Stimulated activated naive CD8-positive, alpha-beta T cell treated with anti-CD3 and anti-CD28 coated beads, Interleukin-15, amount 100 ng/mL, for 72 hours (primary cell): ENCODE results near the gene RASGRP3.

ENCODE experiments used
- ATAC-seq: fragments of 150-1000 bp; cut with Tn5 transposase; 2 replicates; pipeline ENCODE4 v1.10.0; 2021; ENCODE audit warnings: mild to moderate bottlenecking, moderate library complexity
- DNase-seq, 2 donors: peaks; one replicate each; pipeline ENCODE4 v3.0.0; 2021 to 2022
- H3K27ac Mint-ChIP-seq, 2 donors: one replicate each; pipeline ENCODE4 v1.8.0; 2022; ENCODE audit warnings: mild to moderate bottlenecking in 2 of 2, mixed read lengths in 2 of 2, moderate library complexity in 2 of 2
- H3K27me3 Mint-ChIP-seq: one replicate; pipeline ENCODE4 v1.8.0; 2022; ENCODE audit warnings: mixed read lengths
- H3K4me1 Mint-ChIP-seq: one replicate; pipeline ENCODE4 v1.8.0; 2022; ENCODE audit warnings: mild to moderate bottlenecking, mixed read lengths
- H3K4me3 Mint-ChIP-seq, 2 donors: one replicate each; pipeline ENCODE4 v1.8.0; 2022; ENCODE audit warnings: mild to moderate bottlenecking in 2 of 2, mixed read lengths in 2 of 2, moderate library complexity in 1 of 2
- H3K9me3 Mint-ChIP-seq, 2 donors: one replicate each; pipeline ENCODE4 v1.8.0; 2022; ENCODE audit warnings: mixed read lengths in 2 of 2

Gene RASGRP3

DNA sequence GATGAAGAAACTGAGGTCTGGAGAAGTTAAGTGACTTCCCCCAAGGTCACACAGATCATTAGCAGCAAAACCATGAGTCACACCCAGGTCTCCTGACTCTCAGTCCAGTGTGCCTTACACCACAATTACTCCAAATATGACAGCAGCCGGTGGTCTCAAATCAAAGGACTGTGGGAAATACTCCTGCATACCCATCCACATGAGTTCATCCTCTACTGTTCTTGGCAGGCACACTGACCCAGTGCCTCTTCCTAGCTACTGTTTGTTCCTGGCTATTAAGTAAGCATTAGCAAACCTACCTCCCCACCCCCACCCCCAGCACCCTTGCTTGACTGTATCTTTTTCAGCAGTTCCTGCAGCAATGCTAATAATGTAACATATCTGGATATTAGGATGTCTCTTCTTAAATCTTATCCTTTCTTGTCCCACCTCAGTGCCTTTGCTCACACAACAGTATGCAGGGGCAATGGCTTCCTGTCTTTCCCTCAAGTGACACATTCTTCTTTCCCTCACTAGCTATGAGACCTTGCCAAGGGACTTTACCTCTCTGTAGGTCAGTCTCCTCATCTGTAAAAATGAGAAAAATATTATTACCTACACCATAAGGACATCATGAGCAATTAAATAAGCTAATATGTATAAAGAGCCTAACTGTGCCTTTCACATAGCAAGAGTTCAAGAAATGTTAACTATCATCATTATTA lies 76.5 kb downstream of the RASGRP3 start:
- H3K27me3 Mint-ChIP-seq = no peaks in the 10 kb centered on the region
- H3K4me3 Mint-ChIP-seq = no peak overlapping the region
- H3K9me3 Mint-ChIP-seq = no peaks in the 10 kb centered on the region
- no peak overlapping the region for H3K27ac Mint-ChIP-seq
- DNase-seq = no peak
- ATAC-seq = no peak
- H3K4me1 Mint-ChIP-seq = peaks cover 8% of the 10 kb centered on the region

- Mint-ChIP-seq H3K9me3 (no peaks in the 10 kb centered on the region), H3K4me1 (peaks cover 8% of the 10 kb centered on the region), H3K4me3 (no peak overlapping the region), H3K27ac (no peak overlapping the region), H3K27me3 (no peaks in the 10 kb centered on the region)
- ATAC-seq = no peak
- DNase-seq = no peak
These were observed 79.2 kb downstream of the RASGRP3 start for GRCh38 chr2:33555681-33556080.

DNA sequence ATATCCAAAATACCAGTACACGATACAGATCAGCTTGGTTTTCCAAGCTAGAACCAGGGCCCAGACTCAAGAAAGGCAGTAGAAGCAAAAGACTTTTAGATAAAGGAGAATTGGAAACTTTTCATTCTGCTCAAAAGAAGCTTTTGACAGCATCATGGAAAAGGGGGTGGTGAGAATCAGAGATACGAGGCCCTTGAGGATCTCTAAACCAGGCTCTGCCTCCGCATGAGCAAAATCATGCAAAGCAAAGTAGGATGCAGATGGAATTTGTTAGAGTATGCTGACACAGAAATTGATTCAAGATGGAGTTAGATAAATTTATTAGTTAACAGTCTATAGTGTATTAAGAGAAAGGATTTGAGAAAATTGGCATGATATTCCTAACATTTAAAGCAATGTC lies 82.9 kb downstream of the RASGRP3 start:
- Mint-ChIP-seq H3K4me3 (no peak overlapping the region), H3K9me3 (no peaks in the 10 kb centered on the region), H3K27ac (no peak overlapping the region), H3K4me1 (peaks cover 8% of the 10 kb centered on the region), H3K27me3 (no peaks in the 10 kb centered on the region)
- DNase-seq (no peak), ATAC-seq (no peak)

GRCh38 chr2:33560017-33560416 lies 83.6 kb downstream of the RASGRP3 start:
- Mint-ChIP-seq H3K4me1 (peaks cover 2% of the 10 kb centered on the region), H3K9me3 (no peaks in the 10 kb centered on the region), H3K4me3 (no peak overlapping the region), H3K27me3 (no peaks in the 10 kb centered on the region), H3K27ac (no peak overlapping the region)
- ATAC-seq (no peak), DNase-seq (no peak)

- no peaks in the 10 kb centered on the region for H3K4me1 Mint-ChIP-seq
- ATAC-seq = no peak
These were observed 85.4 kb downstream of the RASGRP3 start for GRCh38 chr2:33561872-33562271.

DNA sequence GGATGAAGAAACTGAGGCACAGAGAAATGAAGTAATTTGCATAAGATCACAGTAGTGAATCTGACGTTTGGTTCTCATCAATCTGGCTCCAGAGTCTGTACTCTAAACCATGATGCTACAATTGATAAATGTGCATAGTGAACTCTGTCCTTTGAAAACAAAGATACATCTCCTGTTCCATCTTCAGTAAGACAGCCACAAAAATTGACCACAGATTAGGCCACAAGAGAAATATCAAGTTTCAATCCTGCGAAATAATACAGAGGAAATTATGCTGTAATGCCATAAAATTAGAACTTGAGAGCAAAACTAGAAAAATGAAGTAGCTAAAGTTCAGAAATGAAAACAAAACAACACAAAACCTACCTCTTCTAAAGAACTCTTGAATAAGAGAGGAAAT lies 94.2 kb downstream of the RASGRP3 start:
- Mint-ChIP-seq H3K27me3 (no peaks in the 10 kb centered on the region), H3K4me3 (no peak overlapping the region), H3K4me1 (peaks cover 7% of the 10 kb centered on the region), H3K27ac (no peak overlapping the region), H3K9me3 (no peaks in the 10 kb centered on the region)
- DNase-seq (no peak), ATAC-seq (no peak)

More at GRCh38 chr2:33561872-33562271, 85.4 kb downstream of the RASGRP3 start:
- H3K27me3 Mint-ChIP-seq = no peaks in the 10 kb centered on the region
- H3K9me3 Mint-ChIP-seq = no peaks in the 10 kb centered on the region
- no peak overlapping the region for H3K4me3 Mint-ChIP-seq
- no peak overlapping the region for H3K27ac Mint-ChIP-seq
- no peak for DNase-seq

DNA sequence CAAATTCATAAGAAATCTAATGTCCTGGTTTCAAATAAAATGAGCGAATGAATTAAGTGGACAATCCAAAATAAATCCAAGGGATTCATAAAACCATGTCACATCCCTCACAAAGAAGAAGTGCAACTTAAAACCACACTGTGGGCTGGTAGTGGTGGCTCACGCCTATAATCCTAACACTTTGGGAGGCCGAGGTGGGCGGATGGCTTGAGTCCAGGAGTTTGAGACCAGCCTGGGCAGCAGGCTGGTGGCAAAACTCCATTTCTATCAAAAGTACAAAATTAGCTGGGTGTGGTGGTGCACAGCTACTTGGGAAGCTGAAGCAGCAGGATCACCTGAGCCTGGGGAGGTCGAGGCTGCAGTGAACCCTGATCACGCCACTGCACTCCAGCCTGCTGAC lies 97.2 kb downstream of the RASGRP3 start:
- DNase-seq = no peak
- ATAC-seq = no peak
- Mint-ChIP-seq H3K27me3 (no peaks in the 10 kb centered on the region), H3K4me3 (no peak overlapping the region), H3K4me1 (peaks cover 7% of the 10 kb centered on the region), H3K27ac (no peak overlapping the region), H3K9me3 (no peaks in the 10 kb centered on the region)

DNA sequence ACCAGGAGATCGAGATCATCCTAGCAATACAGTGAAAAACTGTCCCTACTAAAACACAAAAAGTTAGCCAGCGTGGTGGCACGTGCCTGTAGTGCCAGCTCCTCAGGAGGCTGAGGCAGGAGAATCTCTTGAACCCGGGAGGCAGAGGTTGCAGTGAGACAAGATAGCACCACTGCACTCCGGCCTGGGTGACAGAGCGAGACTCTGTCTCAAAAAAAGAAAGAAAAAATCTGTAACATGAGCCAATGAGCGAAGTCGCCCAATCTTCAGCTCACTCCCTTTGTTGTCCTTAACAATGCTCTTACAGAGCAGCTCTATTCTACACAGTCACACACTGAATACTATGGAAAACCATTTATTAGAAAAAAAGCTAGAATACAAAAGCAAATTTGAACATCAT lies 100.6 kb downstream of the RASGRP3 start:
- Mint-ChIP-seq H3K9me3 (no peaks in the 10 kb centered on the region), H3K27ac (peak overlapping the region in 1 of 2 donors; percentile 59), H3K4me3 (no peak overlapping the region), H3K4me1 (peaks cover 13% of the 10 kb centered on the region), H3K27me3 (no peaks in the 10 kb centered on the region)
- ATAC-seq = no peak
- DNase-seq = no peak

- H3K4me1 Mint-ChIP-seq = peaks cover 17% of the 10 kb centered on the region
- no peak overlapping the region for H3K27ac Mint-ChIP-seq
- no peaks in the 10 kb centered on the region for H3K27me3 Mint-ChIP-seq
- H3K4me3 Mint-ChIP-seq = no peak overlapping the region
- no peaks in the 10 kb centered on the region for H3K9me3 Mint-ChIP-seq
- ATAC-seq (no peak), DNase-seq (no peak)
These were observed 101.2 kb downstream of the RASGRP3 start for GRCh38 chr2:33577668-33578067.

DNA sequence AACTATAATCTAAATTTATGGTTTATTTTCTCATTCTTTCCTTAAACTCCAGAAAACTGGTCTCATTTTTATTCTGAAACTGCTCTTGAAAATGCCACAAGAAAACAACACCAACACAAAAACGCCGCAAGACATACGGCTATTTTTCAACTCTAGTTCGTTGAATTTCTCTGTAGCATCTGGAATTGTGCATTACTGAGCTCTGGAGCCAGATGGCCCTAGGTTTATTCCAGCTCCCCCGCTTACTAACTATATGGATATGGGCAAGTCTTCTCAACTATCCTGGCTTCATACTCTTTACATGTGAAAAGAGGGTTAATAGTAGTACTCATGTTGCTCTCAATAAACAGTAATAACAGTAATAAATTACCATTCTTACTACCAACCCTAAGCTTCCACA lies 102.8 kb downstream of the RASGRP3 start:
- ATAC-seq = no peak

GRCh38 chr2:33581872-33582271 lies 105.4 kb downstream of the RASGRP3 start:
- Mint-ChIP-seq H3K4me3 (no peak overlapping the region), H3K27me3 (no peaks in the 10 kb centered on the region), H3K9me3 (no peaks in the 10 kb centered on the region), H3K27ac (peak overlapping the region in 1 of 2 donors; percentile 70), H3K4me1 (peaks cover 17% of the 10 kb centered on the region)
- ATAC-seq = no peak
- DNase-seq = no peak

More for the DNA sequence above, 102.8 kb downstream of the RASGRP3 start:
- DNase-seq = no peak
- Mint-ChIP-seq H3K4me1 (peaks cover 17% of the 10 kb centered on the region), H3K4me3 (no peak overlapping the region), H3K27me3 (no peaks in the 10 kb centered on the region), H3K27ac (no peak overlapping the region), H3K9me3 (no peaks in the 10 kb centered on the region)

DNA sequence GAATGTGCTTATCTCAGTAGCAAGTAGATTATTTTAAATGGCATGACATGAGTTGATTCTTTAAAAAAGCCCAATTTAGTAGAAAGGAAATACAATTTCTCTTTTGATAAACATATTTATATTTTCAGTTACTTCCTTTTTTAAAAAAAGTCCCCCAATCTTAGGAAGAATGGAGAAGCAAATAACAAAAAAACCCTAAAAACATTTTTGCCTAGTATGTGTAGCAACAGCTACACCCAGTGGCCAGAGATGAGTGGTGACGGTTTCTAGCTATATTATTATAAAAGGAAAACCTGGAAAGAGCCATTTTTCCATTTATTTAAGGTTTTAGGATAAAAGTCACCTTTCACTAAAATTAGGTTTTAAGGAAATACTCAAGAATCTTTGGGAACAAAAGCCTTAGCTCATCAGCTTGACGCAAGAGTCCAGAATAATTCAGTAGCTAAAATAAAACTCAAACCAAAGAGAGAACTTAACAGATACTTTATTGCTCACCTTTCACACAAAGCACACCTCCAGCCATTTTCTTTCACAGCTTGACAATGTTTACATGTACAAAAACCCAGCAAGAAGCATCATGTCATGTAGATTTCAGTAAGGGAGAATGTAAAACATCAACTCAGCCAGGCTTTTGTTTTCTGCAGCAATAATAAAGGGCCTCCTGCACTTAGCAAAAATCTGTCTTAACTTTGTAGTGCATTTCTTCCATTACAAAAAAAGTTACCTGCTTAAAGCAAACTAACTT lies 106.9 kb downstream of the RASGRP3 start:
- Mint-ChIP-seq H3K27me3 (no peaks in the 10 kb centered on the region), H3K9me3 (no peaks in the 10 kb centered on the region), H3K4me3 (no peak overlapping the region), H3K4me1 (peaks cover 17% of the 10 kb centered on the region), H3K27ac (peak overlapping the region in 1 of 2 donors; percentile 12)
- no peak for DNase-seq
- no peak for ATAC-seq

GRCh38 chr2:33586766-33587165 lies 110.3 kb downstream of the RASGRP3 start:
- Mint-ChIP-seq H3K9me3 (no peaks in the 10 kb centered on the region), H3K27me3 (no peaks in the 10 kb centered on the region), H3K4me3 (no peak overlapping the region), H3K4me1 (peaks cover 13% of the 10 kb centered on the region), H3K27ac (no peak overlapping the region)
- no peak for ATAC-seq
- DNase-seq = no peak

- no peak for DNase-seq
- no peak overlapping the region for H3K4me3 Mint-ChIP-seq
- H3K4me1 Mint-ChIP-seq = peaks cover 13% of the 10 kb centered on the region
- H3K9me3 Mint-ChIP-seq = no peaks in the 10 kb centered on the region
- no peak for ATAC-seq
- H3K27ac Mint-ChIP-seq = no peak overlapping the region
- H3K27me3 Mint-ChIP-seq = no peaks in the 10 kb centered on the region
These were observed 111.8 kb downstream of the RASGRP3 start for GRCh38 chr2:33588232-33588631.

- ATAC-seq = no peak
- Mint-ChIP-seq H3K27ac (no peak overlapping the region), H3K9me3 (no peaks in the 10 kb centered on the region), H3K27me3 (no peaks in the 10 kb centered on the region), H3K4me3 (no peak overlapping the region), H3K4me1 (peaks cover 25% of the 10 kb centered on the region)
- DNase-seq = no peak
These were observed 113.0 kb downstream of the RASGRP3 start for GRCh38 chr2:33589444-33589843.

DNA sequence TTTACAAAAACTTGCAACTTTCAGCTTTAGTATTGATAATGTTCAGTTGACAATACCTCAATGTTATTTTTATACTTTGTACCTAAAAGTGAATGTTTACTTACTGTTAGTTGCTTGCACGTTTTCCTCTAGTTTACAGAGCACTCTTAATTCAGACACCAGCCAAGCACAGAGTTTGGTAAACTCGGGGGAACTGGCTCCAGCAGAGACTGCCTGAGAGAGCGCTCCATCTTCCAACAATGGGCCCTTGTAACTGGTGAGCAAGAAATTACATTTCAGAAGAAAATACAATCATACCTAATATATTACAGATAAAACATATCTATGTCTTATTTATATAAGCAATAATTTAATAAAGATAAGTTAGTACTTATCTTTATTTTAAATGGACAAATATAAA lies 118.9 kb downstream of the RASGRP3 start:
- DNase-seq (no peak), ATAC-seq (no peak)
- peak overlapping the region in 1 of 2 donors; percentile 5 for H3K27ac Mint-ChIP-seq
- no peak overlapping the region for H3K4me3 Mint-ChIP-seq
- peaks cover 58% of the 10 kb centered on the region for H3K4me1 Mint-ChIP-seq
- H3K27me3 Mint-ChIP-seq = no peaks in the 10 kb centered on the region
- H3K9me3 Mint-ChIP-seq = no peaks in the 10 kb centered on the region
